NCI-H1417 (cell line): Measurements from ENCODE around the gene KSR2.

Experiments used
- DNase-seq, 3 experiments: peaks; one replicate each; lab custom pipeline; 2025; lab: John Stamatoyannopoulos, UW

KSR2 gene

DNA sequence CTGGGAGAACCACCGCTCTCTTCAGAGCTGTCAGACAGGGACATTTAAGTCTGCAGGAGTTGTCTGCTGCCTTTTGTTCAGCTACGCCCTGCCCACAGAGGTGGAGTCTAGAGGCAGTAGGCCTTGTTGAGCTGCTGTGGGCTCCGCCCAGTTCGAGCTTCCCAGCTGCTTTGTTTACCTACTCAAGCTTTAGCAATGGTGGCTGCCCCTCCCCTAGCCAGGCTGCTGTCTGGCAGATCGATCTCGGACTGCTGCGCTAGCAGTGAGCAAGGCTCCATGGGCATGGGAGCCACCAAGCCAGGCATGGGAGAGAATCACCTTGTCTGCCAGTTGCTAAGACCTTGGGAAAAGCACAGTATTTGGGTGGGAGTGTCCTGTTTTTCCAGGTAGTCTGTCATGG is 340.1 kb downstream of the KSR2 start:
- DNase-seq, result peak; percentile 53 to 83 (median 66)

DNA sequence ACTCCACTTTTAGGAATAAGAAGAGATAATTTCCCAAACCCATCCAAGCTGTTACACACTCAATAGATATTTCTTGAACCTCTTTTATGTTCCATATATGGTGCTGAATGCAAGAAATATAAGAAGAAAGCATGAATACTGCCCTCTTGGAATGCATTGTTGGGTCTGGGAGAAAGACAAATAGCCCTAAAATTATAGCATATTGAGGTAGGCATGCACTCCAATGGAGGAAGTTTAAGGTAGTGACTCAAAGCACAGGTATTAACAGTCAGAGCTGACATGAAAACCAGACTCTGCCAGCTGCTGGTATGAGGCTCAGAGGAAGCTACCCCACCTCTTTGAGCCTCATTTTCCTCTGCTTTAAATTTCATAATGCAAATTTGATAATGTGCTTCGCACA is 346.0 kb downstream of the KSR2 start:
- DNase-seq, result no peak

- DNase-seq, result no peak
Observed at GRCh38 chr12:117622087-117622486, 346.7 kb downstream of the KSR2 start.

DNA sequence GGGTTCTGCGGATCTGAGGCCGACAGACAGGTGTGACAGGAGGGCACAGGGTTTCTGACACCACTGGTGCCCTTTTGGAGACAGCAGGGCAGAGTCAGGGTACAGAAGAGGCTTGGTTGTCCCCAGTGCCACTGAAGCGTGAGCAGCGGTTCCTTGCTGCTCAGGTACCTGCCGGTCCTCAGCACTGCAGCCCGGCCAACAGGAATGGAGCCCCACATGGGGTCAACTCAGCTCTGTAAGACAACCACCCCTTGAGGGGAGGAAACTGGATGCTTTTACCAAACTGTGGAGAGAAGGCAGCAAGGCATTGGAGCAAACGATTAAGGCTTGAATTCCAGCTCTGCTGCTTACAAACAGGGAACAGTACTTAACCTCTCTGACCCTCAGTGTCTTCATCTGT is 361.0 kb downstream of the KSR2 start:
- no peak for DNase-seq

DNA sequence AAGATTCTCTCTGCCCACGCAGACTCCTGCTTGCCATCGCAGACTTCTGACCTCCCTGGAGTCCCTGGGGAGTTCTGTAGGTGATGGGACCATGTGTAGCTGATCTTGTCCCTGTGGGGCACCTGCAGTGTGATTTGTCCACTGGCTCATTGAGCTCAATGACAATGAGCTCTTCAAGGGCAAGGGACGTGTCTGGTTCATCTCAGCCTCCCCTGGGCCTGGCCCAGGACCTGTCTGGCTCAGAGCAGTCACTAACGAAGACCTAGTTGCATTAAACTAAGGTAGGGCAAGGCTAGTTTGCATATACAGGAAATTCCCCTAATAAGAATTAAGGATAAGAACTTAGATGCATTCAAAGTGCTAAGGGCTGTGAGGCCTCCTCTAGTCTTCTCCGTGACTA is 361.8 kb downstream of the KSR2 start:
- DNase-seq, result no peak

- DNase-seq, result no peak
Observed at GRCh38 chr12:117606024-117606423, 362.8 kb downstream of the KSR2 start.

DNA sequence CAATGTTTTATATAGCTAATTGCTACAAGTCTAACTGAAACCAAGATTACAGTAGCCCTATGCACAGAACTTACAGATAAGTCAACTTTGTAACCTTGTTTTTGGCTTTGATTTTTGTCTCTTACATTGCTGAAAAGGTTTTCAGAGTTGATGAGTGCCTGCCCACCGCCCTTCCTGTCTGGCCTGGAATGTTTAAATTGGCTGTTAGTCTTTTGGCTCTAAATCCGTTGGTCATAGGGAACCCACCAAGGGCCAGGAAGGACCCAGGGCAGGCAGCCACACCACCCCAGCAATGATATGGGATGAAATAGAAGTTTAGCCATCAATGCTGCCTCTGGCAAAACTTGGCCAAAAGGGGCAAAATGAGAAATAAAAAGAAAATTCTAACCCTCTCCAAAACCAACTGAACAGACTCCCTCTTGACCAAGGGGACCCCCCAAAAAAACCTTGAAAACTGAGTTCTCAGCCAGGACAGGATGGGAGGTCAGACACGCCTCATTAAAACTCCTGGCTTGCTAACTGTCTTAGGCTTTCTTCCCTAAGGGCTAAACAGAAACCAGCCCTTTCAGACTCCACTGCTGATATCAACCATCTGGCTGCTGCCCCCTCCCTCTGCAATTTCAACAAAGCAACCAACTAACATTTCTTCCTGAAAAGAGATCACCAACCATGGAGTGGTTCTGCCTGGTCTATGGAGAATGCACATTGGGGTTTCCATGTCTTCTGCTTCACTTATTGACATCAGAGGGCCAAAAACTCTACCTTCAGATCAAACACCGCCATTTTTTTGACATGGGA is 365.3 kb downstream of the KSR2 start:
- DNase-seq, result no peak

- DNase-seq, result no peak
Observed at GRCh38 chr12:117599849-117600248, 368.9 kb downstream of the KSR2 start.

DNA sequence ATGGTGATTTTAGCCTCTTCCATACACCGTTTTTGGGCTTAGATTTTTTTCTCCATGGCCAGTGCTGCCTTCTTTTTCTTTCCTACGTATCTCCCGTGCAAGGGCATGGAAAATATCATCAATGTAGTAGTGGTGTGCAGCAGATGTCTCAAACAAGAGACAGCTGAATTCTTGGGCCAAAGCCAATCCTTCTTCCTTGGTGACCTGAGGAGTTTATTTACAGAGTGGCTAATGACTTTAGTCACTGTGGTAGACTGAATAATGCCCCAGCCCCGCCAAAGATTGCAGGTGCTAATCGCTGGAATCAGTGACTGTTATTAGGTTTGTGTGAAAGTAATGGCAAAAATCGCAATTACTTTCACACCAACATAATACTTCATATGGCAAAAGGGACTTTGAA is 371.8 kb downstream of the KSR2 start:
- peak; percentile 68 to 93 (median 74) for DNase-seq

- no peak for DNase-seq
Observed at GRCh38 chr12:117595751-117596150, 373.0 kb downstream of the KSR2 start.

DNA sequence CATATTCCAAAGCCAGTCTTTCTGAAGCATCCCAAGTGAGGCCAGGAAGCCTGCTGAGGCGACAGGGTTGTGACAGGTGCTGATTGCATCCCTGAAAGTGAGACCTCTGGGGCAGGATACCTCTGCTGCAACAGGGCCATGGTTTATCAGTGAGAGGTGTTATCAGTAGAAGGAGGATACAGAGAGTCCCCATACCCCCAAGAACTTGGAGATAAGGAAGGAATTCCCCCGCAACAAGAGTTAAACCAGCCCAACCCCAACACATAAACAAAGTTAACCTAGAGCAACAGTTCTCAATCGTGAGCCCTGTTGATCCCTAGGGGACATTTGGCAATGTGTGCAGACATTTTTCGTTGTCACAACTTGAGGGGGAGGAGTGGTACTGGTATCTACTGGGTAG is 374.3 kb downstream of the KSR2 start:
- no peak for DNase-seq

- DNase-seq, result peak in 1 of 3 experiments; percentile 19
Observed at GRCh38 chr12:117593815-117594400, 374.9 kb downstream of the KSR2 start.

- DNase-seq, result peak in 2 of 3 experiments; percentile 37 to 75
Observed at GRCh38 chr12:117592588-117593305, 376.0 kb downstream of the KSR2 start.

GRCh38 chr12:117590999-117591398 is 377.8 kb downstream of the KSR2 start:
- DNase-seq, result no peak

DNA sequence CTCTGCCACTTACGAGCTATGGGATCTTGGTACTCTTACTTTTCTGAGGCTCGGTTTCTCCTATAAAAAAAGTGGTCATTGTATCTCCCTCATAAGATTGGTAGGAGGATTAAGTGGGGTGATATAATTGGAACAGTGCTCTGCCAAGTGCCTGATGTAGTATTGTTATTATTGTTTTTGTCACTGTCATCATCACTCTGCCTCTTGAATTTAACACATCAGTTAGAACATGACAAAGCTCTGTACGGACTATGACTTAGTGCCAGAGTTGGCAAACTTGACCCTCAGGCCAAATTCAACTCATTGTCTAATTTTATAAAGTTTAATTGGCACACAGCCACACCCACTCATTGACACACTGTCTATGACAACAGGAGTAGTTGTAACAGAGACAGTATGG is 378.4 kb downstream of the KSR2 start:
- DNase-seq, result no peak

GRCh38 chr12:117589021-117589420 is 379.8 kb downstream of the KSR2 start:
- no peak for DNase-seq

DNA sequence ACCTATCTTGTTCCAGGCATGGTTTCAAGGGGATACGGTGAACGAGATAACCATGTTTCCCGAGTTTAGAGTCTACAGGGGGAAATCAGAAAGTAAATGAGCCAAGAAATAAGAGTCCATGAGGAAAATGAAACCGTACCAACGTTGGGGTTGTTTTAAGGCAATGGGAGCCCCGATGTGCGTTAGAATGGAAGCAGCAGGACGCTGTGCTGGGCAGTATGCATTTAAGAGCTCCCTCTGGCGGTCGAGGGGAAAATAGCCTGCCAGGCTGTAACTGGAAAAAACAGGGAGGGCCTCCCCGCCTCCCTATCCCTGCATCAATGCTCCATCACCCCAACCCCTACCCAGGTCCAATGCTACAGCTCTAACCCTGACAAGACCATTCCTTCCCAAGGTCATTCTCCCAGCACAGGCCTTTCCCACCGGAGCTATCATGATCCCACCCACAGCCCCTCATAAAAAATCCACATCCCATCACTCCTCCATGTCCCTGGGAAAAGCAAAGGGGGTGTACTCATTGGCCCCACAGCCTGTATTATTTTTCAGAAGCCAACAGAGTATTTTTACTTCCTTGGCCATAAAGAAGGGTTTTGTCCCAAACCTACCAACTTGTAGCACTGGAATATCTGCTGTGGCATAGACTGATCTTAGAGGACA is 381.0 kb downstream of the KSR2 start:
- DNase-seq, result peak; percentile 32 to 72 (median 54)

DNA sequence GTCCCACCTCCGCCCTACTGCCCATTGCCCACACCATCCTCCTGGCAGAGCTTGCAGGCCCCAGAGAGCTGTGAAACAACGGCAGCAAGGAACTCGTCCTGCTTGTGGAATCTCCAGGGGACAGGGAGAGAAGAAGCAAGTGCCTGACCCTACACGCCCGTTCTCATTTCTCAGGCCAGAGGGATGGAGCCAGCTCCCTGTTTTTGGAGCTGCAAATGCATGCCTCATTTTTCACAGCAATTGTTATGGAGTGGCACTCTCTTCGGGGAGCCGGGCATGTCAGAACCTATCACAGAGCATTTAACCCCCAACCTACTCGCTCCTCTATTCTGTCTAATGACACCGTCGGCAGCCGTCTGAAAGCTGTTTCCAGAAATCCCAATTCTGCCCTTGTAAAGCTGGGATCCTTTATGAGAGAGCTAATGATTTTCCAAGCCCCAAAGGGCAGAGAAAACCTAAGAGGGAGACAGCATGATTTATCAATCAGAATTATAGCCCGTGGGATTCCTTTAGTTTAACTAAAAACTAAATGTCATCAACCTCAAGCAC is 385.0 kb downstream of the KSR2 start:
- peak; percentile 45 to 88 (median 74) for DNase-seq

DNA sequence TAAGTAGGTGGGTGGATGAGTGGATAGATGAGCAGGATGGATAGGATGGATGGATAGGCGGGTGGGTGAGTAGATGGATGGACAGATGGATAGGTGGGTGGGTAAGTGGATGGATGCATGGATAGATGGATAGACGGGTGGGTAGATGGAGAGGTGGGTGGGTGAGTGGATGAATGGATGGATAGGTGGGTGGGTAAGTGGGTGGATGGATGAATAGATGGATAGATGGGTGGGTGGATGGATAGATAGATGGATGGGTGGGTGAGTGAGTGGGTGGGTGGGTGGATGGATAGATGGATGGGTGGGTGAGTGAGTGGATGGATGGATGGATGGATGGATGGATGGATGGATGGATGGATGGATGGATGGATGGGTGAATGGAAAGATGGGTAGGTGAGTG is 385.7 kb downstream of the KSR2 start:
- no peak for DNase-seq

GRCh38 chr12:117582135-117582784 is 386.5 kb downstream of the KSR2 start:
- DNase-seq, result no peak

GRCh38 chr12:117580718-117581062 is 388.1 kb downstream of the KSR2 start:
- peak in 1 of 3 experiments; percentile 40 for DNase-seq
